AG04449 (cell line): Measurements from ENCODE around the gene TMEM229B.

ENCODE experiments used
- CTCF ChIA-PET: fragments of 350-600 bp; formaldehyde crosslinking; extraction: SDS; loops from one replicate; lab custom pipeline; 2021; ENCODE audit warnings: antibody characterized with exemption; lab: Yijun Ruan, JAX
- POLR2A ChIA-PET: fragments of 400-600, 350-600 bp; formaldehyde crosslinking; extraction: SDS; loops from one replicate; lab custom pipeline; 2020; ENCODE audit warnings: antibody characterized with exemption, inconsistent platforms; lab: Yijun Ruan, JAX
- DNase-seq: peaks from one replicate; pipeline ENCODE4 v3.0.0-alpha.2; 2010; ENCODE audit warnings: low read depth, low spot score
- H3K4me3 ChIP-seq: 2 replicates; pipeline ENCODE4 v1.5.1; 2011; ENCODE audit warnings: low read depth, mild to moderate bottlenecking, control low read depth, low read length
- TF ChIP-seq, protein P1 (sequence below): IDR thresholded peaks from one replicate; pipeline ENCODE4 v1.5.1; 2011; ENCODE audit warnings: mild to moderate bottlenecking, moderate library complexity, low read length, control low read depth, inconsistent platforms; ENCODE audit not compliant: insufficient read depth; ENCODE audit errors: missing control alignments

Gene TMEM229B

GRCh38 chr14:67449096-67449495 is 39.4 kb downstream of the TMEM229B start:
- no peak for DNase-seq
- TF ChIP-seq, protein P1, sequence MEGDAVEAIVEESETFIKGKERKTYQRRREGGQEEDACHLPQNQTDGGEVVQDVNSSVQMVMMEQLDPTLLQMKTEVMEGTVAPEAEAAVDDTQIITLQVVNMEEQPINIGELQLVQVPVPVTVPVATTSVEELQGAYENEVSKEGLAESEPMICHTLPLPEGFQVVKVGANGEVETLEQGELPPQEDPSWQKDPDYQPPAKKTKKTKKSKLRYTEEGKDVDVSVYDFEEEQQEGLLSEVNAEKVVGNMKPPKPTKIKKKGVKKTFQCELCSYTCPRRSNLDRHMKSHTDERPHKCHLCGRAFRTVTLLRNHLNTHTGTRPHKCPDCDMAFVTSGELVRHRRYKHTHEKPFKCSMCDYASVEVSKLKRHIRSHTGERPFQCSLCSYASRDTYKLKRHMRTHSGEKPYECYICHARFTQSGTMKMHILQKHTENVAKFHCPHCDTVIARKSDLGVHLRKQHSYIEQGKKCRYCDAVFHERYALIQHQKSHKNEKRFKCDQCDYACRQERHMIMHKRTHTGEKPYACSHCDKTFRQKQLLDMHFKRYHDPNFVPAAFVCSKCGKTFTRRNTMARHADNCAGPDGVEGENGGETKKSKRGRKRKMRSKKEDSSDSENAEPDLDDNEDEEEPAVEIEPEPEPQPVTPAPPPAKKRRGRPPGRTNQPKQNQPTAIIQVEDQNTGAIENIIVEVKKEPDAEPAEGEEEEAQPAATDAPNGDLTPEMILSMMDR, result no peak
- POLR2A ChIA-PET, result no interaction called here
- H3K4me3 ChIP-seq, result no peak overlapping the region
- CTCF ChIA-PET, result interaction anchor here (2.4 kb wide), 1 partner anchor 17 kb away, joined by 6 read pairs; no protein-coding TSS in a partner anchor

DNA sequence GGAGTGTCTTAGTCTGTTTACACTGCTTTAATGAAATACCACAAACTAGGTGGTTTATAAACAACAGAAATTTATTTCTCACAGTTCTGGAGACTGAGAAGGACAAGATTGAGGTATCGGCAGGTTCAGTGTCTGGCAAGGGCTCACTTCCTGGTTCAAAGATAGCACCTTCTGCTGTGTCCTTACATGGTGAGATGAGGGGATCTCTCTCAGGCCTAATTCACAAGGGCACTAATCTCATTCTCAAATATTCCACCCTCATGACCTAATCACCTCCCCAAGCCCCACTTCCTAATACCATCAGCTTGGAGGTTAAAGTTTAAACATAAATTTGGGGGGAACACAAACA is 41.5 kb downstream of the TMEM229B start:
- ChIA-PET CTCF (interaction anchor here (1.1 to 5.3 kb wide), 6 partner anchors 11 to 257 kb away, joined by 3 to 27 read pairs (median 5); partner anchors contain the start of gene PIGH), POLR2A (no interaction called here)
- H3K4me3 ChIP-seq, result no peak overlapping the region
- DNase-seq, result no peak
- TF ChIP-seq, protein P1, result no peak

DNA sequence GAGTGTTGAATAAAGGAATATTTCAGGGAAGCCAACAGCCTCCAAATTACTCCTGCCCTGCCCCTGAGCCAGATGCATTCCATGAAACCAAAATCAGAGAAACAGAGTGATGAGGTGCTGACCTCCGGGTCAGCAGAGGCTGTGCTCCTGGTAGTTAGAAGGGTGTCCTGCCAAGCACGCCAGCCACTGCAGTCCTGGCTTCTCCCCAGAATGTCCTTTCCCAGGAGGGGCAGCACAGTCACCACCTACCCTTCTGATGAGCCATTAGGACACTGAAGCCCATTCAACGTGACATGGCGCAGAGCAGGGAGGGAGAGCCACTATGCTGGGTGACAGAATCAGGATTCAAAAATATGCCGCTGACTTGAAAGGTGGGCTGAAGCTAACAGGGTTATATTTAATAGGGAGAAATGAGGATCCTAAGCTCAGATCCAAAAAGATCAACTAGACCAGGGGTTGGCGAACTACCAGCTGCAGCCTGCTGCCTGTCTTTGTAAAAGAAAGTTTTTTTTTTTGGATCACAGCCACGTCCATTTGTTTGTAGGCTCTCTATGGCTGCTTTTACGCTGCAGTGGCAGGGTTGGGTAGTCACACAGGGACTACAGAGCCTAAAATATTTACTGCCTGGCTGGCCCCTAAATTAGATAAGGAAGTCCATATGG is 42.0 kb downstream of the TMEM229B start:
- CTCF ChIA-PET, result interaction anchor here (1.1 to 5.3 kb wide), 5 partner anchors 10 to 153 kb away, joined by 3 to 27 read pairs (median 4); partner anchors contain the start of gene PIGH
- DNase-seq, result no peak
- TF ChIP-seq, protein P1, result no peak
- H3K4me3 ChIP-seq, result no peak overlapping the region
- POLR2A ChIA-PET, result no interaction called here

GRCh38 chr14:67444395-67444794 is 44.1 kb downstream of the TMEM229B start:
- no peak overlapping the region for H3K4me3 ChIP-seq
- TF ChIP-seq, protein P1, result no peak
- CTCF ChIA-PET, result interaction anchor here (0.6 to 5.3 kb wide), 5 partner anchors 11 to 260 kb away, joined by 3 to 27 read pairs (median 6); no protein-coding TSS in a partner anchor
- POLR2A ChIA-PET, result no interaction called here
- DNase-seq, result no peak

- TF ChIP-seq, protein P1, result no peak
- ChIA-PET CTCF (interaction anchor here (0.9 to 6.3 kb wide), 3 partner anchors 15 to 128 kb away, joined by 3 to 60 read pairs (median 3); no protein-coding TSS in a partner anchor), POLR2A (no interaction called here)
- H3K4me3 ChIP-seq, result no peak overlapping the region
- DNase-seq, result no peak
Measured at GRCh38 chr14:67442139-67442906, 46.2 kb downstream of the TMEM229B start.

DNA sequence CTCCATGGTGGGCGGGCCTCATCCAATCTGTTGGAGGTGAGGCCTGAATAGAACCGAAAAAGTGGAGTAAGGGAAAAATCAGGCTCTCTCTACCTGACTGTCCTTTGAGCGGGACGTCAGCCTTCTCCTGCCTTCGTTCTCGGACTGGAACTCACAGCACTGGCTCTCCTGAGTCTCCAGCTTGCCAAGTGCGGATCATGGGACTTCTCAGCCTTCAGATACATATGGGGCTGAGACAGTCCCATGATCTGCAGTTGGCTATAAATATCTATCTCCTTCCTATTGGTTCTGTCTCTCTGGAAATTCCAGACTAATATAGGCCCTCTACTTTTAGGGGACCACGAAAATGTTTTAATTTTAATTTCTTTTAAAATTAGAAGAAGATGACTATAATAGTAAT is 46.8 kb downstream of the TMEM229B start:
- no peak for DNase-seq
- ChIA-PET POLR2A (no interaction called here), CTCF (interaction anchor here (2.5 to 6.3 kb wide), 2 partner anchors 14 to 130 kb away, joined by 9 to 60 read pairs; no protein-coding TSS in a partner anchor)
- no peak overlapping the region for H3K4me3 ChIP-seq
- TF ChIP-seq, protein P1, result no peak
